GM18861 (cell line): ENCODE data around the gene UCP2.
"Not testable (repeated sequence)": the region's sequence is repeated elsewhere in the genome, so short reads cannot be mapped to it uniquely, and the experiment has no call there.

Experiments
- ATAC-seq: cut with Tn5 transposase; IDR thresholded peaks from one replicate; pipeline ENCODE4 v1.9.1; 2021; ENCODE audit not compliant: unreplicated experiment

The UCP2 gene

DNA sequence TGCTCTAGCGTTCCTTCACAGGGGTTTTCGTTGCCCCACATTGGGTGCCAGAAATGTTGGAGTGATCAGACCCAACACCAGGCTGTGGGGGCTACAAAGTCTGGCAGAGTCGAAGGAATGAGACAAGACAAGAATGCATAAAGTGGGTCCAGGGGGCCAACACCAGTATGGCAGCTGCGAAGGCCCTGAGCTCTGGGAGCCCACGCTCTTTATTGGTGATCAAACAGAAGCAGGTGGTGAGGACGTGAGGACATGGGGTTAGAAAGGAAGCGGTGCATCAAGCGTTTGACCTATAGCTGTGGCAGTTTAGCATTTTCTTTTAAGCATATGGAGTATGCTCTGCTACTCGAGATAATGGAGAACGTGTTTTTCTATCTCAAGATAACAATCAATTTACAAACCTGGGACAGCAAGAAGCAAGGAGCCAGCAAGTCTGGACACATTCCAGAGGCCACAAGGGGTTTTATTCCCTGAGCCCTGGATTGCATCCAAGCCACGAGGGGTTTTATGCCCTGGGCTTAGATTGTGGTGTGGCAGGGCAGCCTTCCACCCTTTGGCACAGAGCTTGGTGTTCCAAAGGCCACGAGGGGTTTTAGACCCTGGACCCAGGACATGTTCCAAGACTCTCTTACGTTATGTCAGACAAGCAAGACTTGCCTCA is 35.7 kb downstream of the UCP2 start:
- no peak for ATAC-seq

GRCh38 chr11:73945396-73945795 is 37.2 kb downstream of the UCP2 start:
- ATAC-seq, result no peak

- ATAC-seq, result no peak
These were observed 37.7 kb downstream of the UCP2 start for GRCh38 chr11:73944901-73945300.

DNA sequence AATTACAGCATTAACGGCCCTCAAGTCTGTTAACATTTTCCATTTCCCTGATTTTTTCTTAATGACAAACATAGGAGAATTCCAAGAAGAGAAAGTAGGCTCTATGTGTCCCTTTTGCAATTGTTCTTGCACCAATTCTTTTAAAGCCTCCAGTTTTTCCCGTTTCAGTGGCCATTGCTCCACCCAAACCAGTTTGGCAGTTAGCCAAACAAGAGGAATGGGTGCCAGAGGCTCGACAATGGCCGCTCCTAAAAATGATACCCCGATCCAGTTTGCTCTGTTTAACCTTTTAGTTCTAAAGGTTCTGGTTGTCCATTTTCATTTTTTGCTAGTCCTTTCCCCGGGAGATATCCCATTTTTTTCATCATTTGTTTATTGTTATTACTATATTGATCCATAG is 38.6 kb downstream of the UCP2 start:
- ATAC-seq, result no peak

DNA sequence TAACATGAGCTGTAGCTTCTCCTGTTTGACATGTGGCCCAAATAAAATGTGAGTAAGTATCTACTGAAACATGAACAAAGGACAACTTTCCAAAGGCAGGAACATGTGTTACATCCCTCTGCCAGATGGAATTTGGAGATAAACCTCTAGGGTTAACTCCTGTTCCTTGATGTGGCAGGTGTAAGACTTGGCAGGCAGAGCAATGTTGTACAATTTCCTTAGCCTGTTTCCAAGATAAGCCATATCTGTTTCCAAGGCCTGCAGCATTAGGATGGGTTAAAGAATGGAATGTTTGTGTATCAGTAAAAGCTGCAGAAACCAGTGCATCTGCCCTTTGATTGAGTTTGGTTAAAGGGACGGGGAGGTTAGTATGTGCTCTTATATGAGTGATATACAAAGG is 40.6 kb downstream of the UCP2 start:
- no peak for ATAC-seq

DNA sequence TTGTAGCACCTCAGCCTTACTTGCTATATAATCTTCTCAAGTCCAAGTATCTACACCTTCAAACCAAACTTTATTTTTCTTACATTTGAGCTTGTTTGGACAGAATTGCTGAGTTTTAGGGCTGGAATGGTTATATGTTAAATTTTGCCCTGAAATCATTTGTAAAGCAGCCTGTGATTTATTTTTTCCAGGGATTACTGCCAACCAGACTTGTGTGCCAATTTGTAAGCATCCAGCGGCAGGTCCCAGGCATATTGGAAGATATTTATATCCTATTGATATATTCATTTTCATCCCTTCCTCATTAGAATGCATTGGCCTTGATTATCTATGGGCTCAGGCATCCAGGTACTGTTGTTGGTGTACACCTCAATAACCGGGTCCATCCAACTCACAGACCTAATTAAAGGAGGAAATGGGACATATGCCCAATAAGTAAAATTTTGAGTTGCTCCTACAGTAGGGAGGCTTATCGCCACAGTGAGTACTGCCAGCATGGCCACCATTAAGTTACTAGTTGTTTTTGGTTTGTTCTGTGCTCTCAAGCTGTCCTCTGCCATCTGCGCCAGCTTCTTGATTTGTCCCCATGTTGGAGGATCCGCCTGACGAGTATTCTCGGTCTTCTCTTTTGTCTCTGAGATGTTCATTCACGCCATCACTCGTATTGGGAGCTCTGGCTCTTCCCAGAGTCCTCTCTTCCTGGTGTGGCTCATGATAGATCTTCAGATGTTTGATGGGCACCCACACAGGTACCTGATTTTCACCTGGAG is 41.7 kb downstream of the UCP2 start:
- no peak for ATAC-seq

- no peak for ATAC-seq
These were observed 43.5 kb downstream of the UCP2 start for GRCh38 chr11:73939096-73939495.

- ATAC-seq, result not testable (repeated sequence)
These were observed 46.6 kb downstream of the UCP2 start for GRCh38 chr11:73936047-73936446.

- no peak for ATAC-seq
These were observed 49.9 kb downstream of the UCP2 start for GRCh38 chr11:73932781-73933180.

GRCh38 chr11:73931951-73932350 is 50.7 kb downstream of the UCP2 start:
- ATAC-seq, result no peak

DNA sequence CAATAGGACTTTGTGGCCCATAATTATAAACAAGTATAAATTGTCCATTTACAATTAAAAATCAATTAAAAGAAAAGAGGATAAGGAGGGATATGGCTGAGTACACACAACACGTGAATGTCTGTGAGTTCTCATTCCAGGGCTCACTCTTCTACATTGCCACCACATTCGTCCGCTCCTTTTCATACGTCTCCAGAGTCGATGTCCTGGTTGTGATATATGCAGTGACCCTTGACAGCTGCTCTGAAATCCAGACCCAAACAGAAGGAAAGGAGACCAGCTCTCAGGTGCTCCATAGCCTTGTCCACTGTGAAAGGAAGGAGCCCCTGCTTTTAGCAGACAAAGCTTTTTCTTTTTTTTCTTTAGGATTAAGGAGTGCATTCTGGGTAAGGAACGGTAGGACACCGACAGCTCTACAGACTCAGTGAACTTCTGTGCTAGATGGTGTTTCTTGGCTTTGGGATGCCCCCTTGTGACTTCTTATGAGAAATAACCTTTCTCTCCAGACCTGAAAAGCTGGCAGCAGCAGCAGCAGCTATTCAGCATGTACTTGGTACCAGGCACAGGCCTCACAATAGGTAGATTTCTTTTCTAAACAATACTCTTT is 51.5 kb downstream of the UCP2 start:
- ATAC-seq, result no peak

DNA sequence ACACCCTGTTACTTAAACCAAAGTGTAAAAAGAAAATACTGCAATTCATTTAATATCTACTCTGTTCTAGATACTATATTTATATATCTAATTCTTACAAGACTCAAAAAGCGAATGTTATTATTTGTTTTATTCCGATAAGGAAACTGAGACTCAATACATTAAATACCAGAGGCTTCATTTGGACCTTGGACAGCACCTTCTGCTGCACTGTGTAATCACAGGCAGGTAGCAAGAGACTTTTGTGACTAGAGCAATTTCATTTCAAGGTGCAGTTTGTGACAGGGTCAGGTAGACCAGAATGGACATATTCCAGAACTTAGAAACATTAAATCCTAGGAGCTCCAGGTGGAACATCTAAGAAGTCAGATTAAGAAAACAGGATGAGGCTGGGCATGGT is 53.3 kb downstream of the UCP2 start:
- no peak for ATAC-seq
